HepG2 (cell line): ENCODE measurements around the gene MAN1A1.
"Not testable (repeated sequence)": the region's sequence is repeated elsewhere in the genome, so short reads cannot be mapped to it uniquely, and the experiment has no call there.

Experiments used
- BCL3 ChIP-seq: sonication (generic); formaldehyde crosslinking; IDR thresholded peaks from 2 replicates; pipeline ENCODE4 v1.5.1; 2020; ENCODE audit warnings: mild to moderate bottlenecking, missing genetic modification reagents, moderate library complexity
- CREB1 ChIP-seq, 2 experiments: fragments of 450-650 bp in 1 of 2; IDR thresholded peaks; 2 replicates each; pipeline ENCODE4 v1.6.1; 2016 to 2017; ENCODE audit warnings: control low read depth in 1 of 2, mild to moderate bottlenecking in 1 of 2, missing compliant biosample characterization in 1 of 2, missing genetic modification characterization in 1 of 2
- CTCF ChIP-seq: sonication (generic); formaldehyde crosslinking; IDR thresholded peaks from 2 replicates; pipeline ENCODE4 v1.5.0; 2020; ENCODE audit warnings: mild to moderate bottlenecking, missing genetic modification reagents, moderate library complexity
- KAT7 ChIP-seq: IDR thresholded peaks from 2 replicates; pipeline ENCODE4 v1.6.1; 2018; ENCODE audit warnings: borderline replicate concordance, missing compliant biosample characterization
- MAZ ChIP-seq, 2 experiments: sonication (generic) in 1 of 2; formaldehyde crosslinking in 1 of 2; IDR thresholded peaks; 2 replicates each; pipeline versions ENCODE4 v1.5.0 to v1.6.1; 2012 to 2020; ENCODE audit warnings: low read depth in 2 of 2, mild to moderate bottlenecking in 2 of 2, borderline replicate concordance in 1 of 2, improper control_type of control experiment in 1 of 2, low read length in 1 of 2, missing genetic modification reagents in 1 of 2, moderate library complexity in 1 of 2
- NPAS2 ChIP-seq: sonication (generic); formaldehyde crosslinking; IDR thresholded peaks from 2 replicates; pipeline ENCODE4 v1.8.0; 2022; ENCODE audit warnings: mild to moderate bottlenecking, missing genetic modification reagents, borderline replicate concordance
- POLR2A ChIP-seq, 2 experiments: IDR thresholded peaks; 2 replicates each; pipeline ENCODE4 v1.6.1; 2011; ENCODE audit warnings: low read depth in 2 of 2, low read length in 2 of 2, mild to moderate bottlenecking in 1 of 2, moderate library complexity in 1 of 2; ENCODE audit not compliant: insufficient read depth in 1 of 2
- RAD21 ChIP-seq: fragments of 450-650 bp; formaldehyde crosslinking; IDR thresholded peaks from 2 replicates; pipeline ENCODE4 v1.5.0; 2020; ENCODE audit warnings: mild to moderate bottlenecking
- SP1 ChIP-seq, 2 experiments: fragments of 450-650 bp in 1 of 2; sonication (generic) in 1 of 2; formaldehyde crosslinking in 1 of 2; IDR thresholded peaks; 2 replicates each; pipeline versions ENCODE4 v1.4.0 to v1.6.1; 2016 to 2020; ENCODE audit warnings: missing genetic modification reagents in 1 of 2
- TBL1XR1 ChIP-seq: fragments of 150-350 bp; IDR thresholded peaks from 2 replicates; pipeline ENCODE4 v1.6.1; 2014; ENCODE audit warnings: borderline replicate concordance, low read length; ENCODE audit not compliant: partially characterized antibody
- ZNF253 ChIP-seq: sonication (generic); formaldehyde crosslinking; IDR thresholded peaks from 2 replicates; pipeline ENCODE4 v1.8.0; 2022; ENCODE audit warnings: mild to moderate bottlenecking, missing genetic modification reagents, borderline replicate concordance
- ZNF547 ChIP-seq: sonication (generic); formaldehyde crosslinking; IDR thresholded peaks from 2 replicates; pipeline ENCODE4 v1.5.1; 2020; ENCODE audit warnings: mild to moderate bottlenecking, missing genetic modification reagents
- ZNF605 ChIP-seq: sonication (generic); formaldehyde crosslinking; IDR thresholded peaks from 2 replicates; pipeline ENCODE4 v1.8.0; 2022; ENCODE audit warnings: mild to moderate bottlenecking, missing genetic modification reagents
- ZNF639 ChIP-seq: conservative IDR thresholded peaks from 2 replicates; pipeline ENCODE4 v1.6.1; 2018; ENCODE audit warnings: missing genetic modification reagents

- TF ChIP-seq ZNF639 (CRISPR knock-in tag); POLR2A (IDR thresholded peaks at IDR 0.05; ENCODE audit: insufficient read depth in 1 of 2, low read depth in 2 of 2, low read length in 2 of 2); ZNF253; TBL1XR1; ZNF605 (CRISPR knock-in tag); CREB1 (IDR thresholded peaks at IDR 0.05); CREB1 (CRISPR knock-in tag; IDR thresholded peaks at IDR 0.05); ZNF547; NPAS2 (CRISPR knock-in tag); RAD21; CTCF (CRISPR knock-in tag); BCL3 (CRISPR knock-in tag); KAT7 (CRISPR knock-in tag); MAZ (IDR thresholded peaks at IDR 0.05; ENCODE audit: borderline replicate concordance, low read depth, low read length); MAZ (CRISPR knock-in tag; IDR thresholded peaks at IDR 0.05; ENCODE audit: low read depth); SP1 (IDR thresholded peaks at IDR 0.05); SP1 (CRISPR knock-in tag; IDR thresholded peaks at IDR 0.05): not testable (repeated sequence)
These were observed 58.5 kb downstream of the MAN1A1 start for GRCh38 chr6:119291060-119291459.
